ENCODE results near the gene SCUBE2.
A peak's percentile ranks its signal among the peaks of the same experiment; 100 is the strongest.

SCUBE2 gene

DNA sequence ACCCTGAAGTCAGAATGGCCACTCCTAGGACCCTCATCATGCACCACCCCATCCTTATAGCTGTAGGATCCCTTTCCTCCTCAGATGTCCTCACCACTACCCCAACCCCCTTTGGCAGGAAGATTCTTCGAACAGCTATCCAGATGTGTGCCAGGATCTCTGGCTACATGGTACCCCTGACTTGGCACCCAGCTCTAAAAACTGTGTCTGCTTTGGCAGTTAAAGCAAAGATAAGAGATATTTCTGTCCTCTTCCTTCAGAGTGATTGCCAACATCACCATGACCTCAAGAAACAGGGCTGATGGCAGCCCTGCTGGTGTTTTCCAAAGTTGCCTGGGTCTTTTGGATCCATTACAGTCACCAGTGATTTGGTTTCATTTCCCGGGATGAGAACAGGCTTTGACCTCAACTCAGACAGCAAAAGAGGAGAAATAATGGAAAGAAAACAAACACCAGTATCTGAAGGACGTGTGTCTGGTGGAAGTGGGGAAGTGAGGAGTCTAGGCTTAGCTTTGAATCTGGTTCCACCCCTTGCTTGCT lies 83.3 kb downstream of the SCUBE2 start:
- no peak overlapping the region for H3K4me3 ChIP-seq (ENCODE audit: control insufficient read depth, low read depth, low read length)
- TF ChIP-seq, protein P1, sequence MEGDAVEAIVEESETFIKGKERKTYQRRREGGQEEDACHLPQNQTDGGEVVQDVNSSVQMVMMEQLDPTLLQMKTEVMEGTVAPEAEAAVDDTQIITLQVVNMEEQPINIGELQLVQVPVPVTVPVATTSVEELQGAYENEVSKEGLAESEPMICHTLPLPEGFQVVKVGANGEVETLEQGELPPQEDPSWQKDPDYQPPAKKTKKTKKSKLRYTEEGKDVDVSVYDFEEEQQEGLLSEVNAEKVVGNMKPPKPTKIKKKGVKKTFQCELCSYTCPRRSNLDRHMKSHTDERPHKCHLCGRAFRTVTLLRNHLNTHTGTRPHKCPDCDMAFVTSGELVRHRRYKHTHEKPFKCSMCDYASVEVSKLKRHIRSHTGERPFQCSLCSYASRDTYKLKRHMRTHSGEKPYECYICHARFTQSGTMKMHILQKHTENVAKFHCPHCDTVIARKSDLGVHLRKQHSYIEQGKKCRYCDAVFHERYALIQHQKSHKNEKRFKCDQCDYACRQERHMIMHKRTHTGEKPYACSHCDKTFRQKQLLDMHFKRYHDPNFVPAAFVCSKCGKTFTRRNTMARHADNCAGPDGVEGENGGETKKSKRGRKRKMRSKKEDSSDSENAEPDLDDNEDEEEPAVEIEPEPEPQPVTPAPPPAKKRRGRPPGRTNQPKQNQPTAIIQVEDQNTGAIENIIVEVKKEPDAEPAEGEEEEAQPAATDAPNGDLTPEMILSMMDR (IDR thresholded peaks at IDR 0.05; ENCODE audit: control insufficient read depth, insufficient read depth, low read depth, low read length, missing control alignments): no peak
- no peak for DNase-seq (ENCODE audit: low read depth)

DNA sequence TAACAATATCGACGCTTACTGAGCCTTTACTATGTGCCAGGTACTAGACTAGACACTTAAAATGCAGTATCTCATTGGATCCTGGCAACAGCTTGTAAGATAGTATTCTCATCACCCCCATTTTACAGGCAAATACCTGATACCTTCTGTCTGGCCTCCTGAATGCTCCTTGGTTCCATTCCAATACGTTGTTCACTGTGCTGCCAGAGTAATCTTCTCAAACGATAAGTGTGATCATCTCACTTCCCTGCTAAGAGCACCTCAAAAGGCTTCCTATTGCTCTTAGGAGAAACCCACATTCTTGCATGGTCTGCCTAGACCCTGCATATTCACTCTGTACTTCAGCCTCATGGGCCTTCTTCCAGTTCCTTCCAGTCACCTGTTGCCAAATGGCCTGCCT lies 86.3 kb downstream of the SCUBE2 start:
- no peak overlapping the region for H3K4me3 ChIP-seq (ENCODE audit: control insufficient read depth, low read depth, low read length)
- no peak for DNase-seq (ENCODE audit: low read depth)
- TF ChIP-seq, protein P1 (IDR thresholded peaks at IDR 0.05; ENCODE audit: control insufficient read depth, insufficient read depth, low read depth, low read length, missing control alignments): no peak

DNA sequence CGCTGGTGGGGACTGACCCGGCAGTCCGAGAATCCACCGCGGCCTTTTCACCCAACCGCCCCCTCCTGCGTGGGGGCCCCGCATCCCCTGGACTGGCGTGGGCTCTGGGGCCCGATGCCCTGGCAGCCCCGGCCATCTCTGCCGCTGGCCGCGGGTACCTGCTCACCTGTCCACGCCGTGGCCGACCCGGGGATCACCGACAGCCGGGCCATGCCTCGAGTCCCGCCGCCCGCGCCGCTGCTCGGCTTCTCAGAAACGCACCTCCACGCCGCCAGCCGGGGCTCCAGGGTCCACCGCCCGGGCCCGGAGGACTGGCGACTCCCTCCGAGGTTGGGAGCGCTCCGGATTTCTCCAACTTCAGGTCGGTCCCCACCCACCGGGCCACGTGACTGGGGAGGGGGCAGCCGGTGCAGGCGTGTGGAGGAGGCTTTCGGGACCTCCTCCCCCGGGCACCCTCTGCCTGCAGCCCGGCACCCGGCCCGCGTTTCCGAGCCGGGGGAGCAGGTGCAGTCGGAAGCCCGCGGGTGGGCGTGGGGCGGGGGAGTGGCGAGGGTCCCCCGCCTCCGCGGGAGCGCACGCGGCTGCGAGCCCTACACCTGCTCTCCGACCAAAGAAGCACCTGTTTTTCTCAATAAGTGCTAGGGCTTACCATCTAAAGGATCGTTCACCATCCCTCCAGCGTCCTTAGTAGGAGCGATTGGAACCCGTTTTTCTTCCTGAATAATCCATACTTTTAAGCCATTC lies 87.0 kb downstream of the SCUBE2 start:
- TF ChIP-seq, protein P1 (IDR thresholded peaks at IDR 0.05; ENCODE audit: control insufficient read depth, insufficient read depth, low read depth, low read length, missing control alignments): no peak
- H3K4me3 ChIP-seq (ENCODE audit: control insufficient read depth, low read depth, low read length): peak overlapping the region; percentile 44
- no peak for DNase-seq (ENCODE audit: low read depth)

DNA sequence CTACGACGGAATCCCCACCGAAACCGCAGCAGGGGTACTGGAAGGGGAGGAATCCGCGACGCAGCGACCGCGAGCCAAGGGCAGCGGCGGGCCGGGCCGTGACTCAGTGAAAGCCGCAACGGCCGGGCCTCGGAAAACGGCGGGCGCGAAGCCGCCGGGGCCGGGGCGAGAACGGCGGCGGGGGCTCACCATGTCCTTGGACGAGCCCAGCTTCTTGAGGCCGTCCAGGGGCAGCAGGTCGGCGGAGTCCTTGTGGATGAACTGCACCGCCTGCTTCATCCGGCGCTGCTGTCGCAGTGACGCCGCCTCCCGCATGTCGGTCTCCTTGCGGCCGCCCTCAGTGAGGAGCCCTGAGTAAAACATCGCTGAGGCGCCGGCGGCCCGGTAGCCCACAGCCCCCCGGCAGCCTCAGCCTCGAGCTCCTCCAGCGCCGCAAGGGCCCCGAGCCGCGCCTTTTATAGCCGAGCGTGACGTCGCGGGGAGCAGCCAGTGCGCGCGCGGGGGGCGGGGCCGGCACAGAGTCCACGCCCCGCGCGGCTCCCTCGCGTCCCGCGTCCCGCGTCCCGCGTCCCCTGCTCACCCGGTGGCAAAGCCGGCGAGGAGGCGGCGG lies 87.7 kb downstream of the SCUBE2 start, which contains the start of gene NRIP3:
Gene NRIP3, minus strand, starts transcription at position 429 of the 610 bp plus-strand sequence. Its CDS starts 66 bp downstream, at position 363.
- DNase-seq (ENCODE audit: low read depth): no peak
- H3K4me3 ChIP-seq (ENCODE audit: control insufficient read depth, low read depth, low read length): peak within 1 kb of the TSS; percentile 44
- TF ChIP-seq, protein P1 (IDR thresholded peaks at IDR 0.05; ENCODE audit: control insufficient read depth, insufficient read depth, low read depth, low read length, missing control alignments): no peak

DNA sequence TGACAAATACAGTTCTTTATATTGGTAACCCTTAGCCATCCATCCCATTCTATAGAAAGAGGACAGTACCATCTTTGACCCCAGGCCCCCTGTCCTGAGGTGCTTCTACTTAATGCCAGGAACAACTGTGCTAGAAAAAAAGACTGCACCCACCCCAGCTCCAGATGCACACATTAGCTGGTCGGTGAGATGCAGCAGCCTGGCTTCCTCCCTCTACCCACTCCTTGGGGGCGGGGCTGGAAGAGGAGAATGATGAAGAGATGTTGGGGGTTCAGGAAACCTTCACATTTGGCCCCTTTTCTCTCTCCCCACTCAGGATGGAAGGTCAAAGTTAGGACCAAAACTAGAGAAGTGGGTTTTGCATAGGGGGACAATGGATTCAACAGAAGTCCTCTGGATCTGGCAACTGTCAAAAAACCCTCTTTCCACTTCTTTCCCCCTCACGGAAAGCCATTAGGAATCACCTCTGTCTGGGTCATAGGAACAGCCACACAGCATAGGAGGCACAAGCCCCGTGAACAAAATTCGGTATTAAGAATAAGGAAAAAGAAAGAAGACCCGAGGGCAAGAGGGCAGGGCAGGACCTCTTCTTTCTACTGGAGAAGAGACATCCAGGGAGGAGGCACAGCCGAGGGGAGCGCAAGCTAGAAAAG lies 88.4 kb downstream of the SCUBE2 start:
- TF ChIP-seq, protein P1 (IDR thresholded peaks at IDR 0.05; ENCODE audit: control insufficient read depth, insufficient read depth, low read depth, low read length, missing control alignments): no peak
- H3K4me3 ChIP-seq (ENCODE audit: control insufficient read depth, low read depth, low read length): peak overlapping the region; percentile 44
- no peak for DNase-seq (ENCODE audit: low read depth)

DNA sequence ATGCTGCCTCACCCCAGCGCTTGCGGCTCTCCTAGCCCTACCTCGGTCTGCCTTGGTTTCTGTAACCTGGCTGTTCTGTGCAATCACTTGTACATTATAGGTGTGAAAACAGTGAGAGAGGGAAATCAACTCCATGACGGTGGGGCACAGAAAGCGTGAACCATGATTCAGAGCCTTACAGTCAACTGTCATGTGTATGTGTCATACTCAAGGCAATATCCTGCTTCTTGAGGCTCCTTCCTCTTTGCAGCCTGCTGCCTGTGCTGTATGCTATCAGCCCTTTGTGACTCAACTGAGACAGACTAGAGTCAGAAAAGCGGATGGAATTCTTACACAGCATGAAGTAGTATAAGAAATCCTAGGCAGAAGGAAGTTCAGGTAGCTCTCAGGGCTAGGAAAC lies 89.7 kb downstream of the SCUBE2 start:
- TF ChIP-seq, protein P1 (IDR thresholded peaks at IDR 0.05; ENCODE audit: control insufficient read depth, insufficient read depth, low read depth, low read length, missing control alignments): no peak
- no peak overlapping the region for H3K4me3 ChIP-seq (ENCODE audit: control insufficient read depth, low read depth, low read length)
- peak; percentile 48 for DNase-seq (ENCODE audit: low read depth)
